ENCODE data around the gene PRPF40A.

- TF ChIP-seq MTA2 (IDR thresholded peaks at IDR 0.05; ENCODE audit: low read depth) (no peak), USF2 (IDR thresholded peaks at IDR 0.05; ENCODE audit: borderline replicate concordance, low read depth, low read length) (no peak)
Measured at GRCh38 chr2:152743002-152743401, 25.7 kb upstream of the PRPF40A start.

All from GM12878 (cell line).